Coronary artery (tissue), 2 donors: Measurements from ENCODE around the gene LGR5.

Experiments used
- DNase-seq: peaks from one replicate; pipeline ENCODE4 v3.0.0-alpha.2; 2017; ENCODE audit warnings: low spot score
- H3K27ac ChIP-seq, 2 donors: fragments of 200-600 bp; sonication (generic); one replicate each; pipeline ENCODE4 v1.5.1; 2016 to 2019
- H3K4me3 ChIP-seq: fragments of 200-600 bp; sonication (generic); 2 replicates; pipeline ENCODE4 v1.5.1; 2016; ENCODE audit warnings: mild to moderate bottlenecking, moderate library complexity
- CTCF ChIP-seq: fragments of 200-600 bp; sonication (generic); IDR thresholded peaks from one replicate; pipeline ENCODE4 v1.5.1; 2019; ENCODE audit warnings: antibody characterized with exemption

Gene LGR5

GRCh38 chr12:71405884-71406283, 33.7 kb upstream of the LGR5 start:
- no peak for TF ChIP-seq CTCF
- no peak overlapping the region for H3K27ac ChIP-seq

GRCh38 chr12:71407732-71408131, 31.9 kb upstream of the LGR5 start:
- no peak overlapping the region for H3K27ac ChIP-seq
- H3K4me3 ChIP-seq: no peak overlapping the region
- no peak for TF ChIP-seq CTCF
- DNase-seq: no peak

More at GRCh38 chr12:71405884-71406283, 33.7 kb upstream of the LGR5 start:
- no peak for DNase-seq
- H3K4me3 ChIP-seq: no peak overlapping the region

DNA sequence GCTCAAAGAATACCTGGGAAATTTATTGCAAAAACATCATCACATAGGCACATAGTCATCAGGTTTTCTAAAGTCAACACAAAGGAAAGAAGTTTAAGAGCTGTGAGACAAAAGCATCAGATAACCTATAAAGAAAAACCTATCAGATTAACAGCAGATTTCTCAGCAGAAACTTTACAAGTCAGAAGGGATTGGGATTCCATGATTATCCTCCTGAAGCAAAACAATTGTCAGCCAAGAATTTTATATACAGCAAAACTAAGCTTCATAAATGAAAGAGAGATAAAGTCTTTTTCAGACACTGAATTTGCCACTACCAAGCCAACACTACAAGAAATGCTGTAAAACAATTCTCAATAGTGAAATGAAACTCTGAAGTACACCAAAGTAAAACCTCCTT, 28.8 kb upstream of the LGR5 start:
- no peak for DNase-seq
- TF ChIP-seq CTCF: no peak
- no peak overlapping the region for H3K27ac ChIP-seq
- H3K4me3 ChIP-seq: no peak overlapping the region

- Histone ChIP-seq H3K27ac (no peak overlapping the region), H3K4me3 (no peak overlapping the region)
- DNase-seq: no peak
- no peak for TF ChIP-seq CTCF
Observed at GRCh38 chr12:71411635-71412034, 28.0 kb upstream of the LGR5 start.

DNA sequence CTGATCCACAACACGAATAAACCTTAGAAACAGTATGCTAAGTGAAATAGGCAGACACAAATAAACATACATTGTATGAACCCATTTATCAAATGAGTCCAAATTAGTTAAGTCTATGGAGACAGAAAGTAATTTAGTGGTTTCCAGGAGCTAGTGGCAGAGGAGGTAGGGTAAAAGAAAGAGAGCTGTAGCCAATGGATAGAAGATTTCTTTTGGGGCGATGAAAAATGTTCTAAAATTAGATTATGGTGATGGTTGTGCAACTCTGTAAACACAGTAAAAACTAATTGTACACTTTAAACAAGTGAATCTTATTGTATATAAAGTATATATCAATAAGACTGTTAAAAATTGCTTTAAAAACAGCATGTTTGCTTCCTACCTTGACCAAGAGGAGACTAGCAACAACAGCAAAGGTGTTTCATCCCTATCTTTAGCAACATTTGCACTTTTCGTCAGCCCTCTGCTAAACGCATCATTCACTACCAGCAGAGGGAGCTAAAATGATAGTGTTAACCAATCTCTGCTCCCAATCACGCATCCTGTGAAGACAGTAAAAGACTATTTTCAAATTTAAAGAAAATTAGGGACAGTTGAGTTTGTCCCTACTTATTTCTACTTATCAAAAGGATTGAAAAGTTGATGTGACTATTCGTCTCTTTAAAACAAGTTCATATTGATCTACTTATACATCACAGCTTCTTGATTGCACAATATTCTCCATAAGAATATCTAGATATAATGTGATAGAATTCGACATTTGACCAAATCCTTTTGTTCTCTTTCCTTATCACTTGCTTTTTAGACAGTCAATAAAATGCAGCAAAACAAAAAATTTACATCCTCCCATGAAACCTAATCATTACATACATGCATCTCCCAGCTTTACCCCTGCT, 24.0 kb upstream of the LGR5 start:
- peak; percentile 55 for TF ChIP-seq CTCF
- DNase-seq: no peak
- Histone ChIP-seq H3K4me3 (no peak overlapping the region), H3K27ac (no peak overlapping the region)

- no peak for TF ChIP-seq CTCF
- DNase-seq: no peak
- no peak overlapping the region for H3K4me3 ChIP-seq
- no peak overlapping the region for H3K27ac ChIP-seq
Observed at GRCh38 chr12:71417181-71417580, 22.4 kb upstream of the LGR5 start.

- DNase-seq: no peak
- H3K27ac ChIP-seq: no peak overlapping the region
- TF ChIP-seq CTCF: no peak
Observed at GRCh38 chr12:71420775-71421406, 18.7 kb upstream of the LGR5 start.

More at GRCh38 chr12:71420775-71421406, 18.7 kb upstream of the LGR5 start:
- no peak overlapping the region for H3K4me3 ChIP-seq
